K562 (cell line): Measurements from ENCODE around the gene STRA6. TPM values are rescaled to one million over a fixed set of nuclear protein-coding genes. Genes with fewer than 3 reads are reported as not detected.

ENCODE experiments used
- ELF2 ChIP-seq: fragments of 250-450 bp; sonication (Bioruptor Pico); IDR thresholded peaks from 2 replicates; pipeline ENCODE4 v1.5.0; 2021; ENCODE audit warnings: mild to moderate bottlenecking
- KHSRP ChIP-seq: fragments of 450-650 bp; IDR thresholded peaks from 2 replicates; pipeline ENCODE4 v1.6.1; 2017
- MEF2D ChIP-seq: conservative IDR thresholded peaks from 2 replicates; pipeline ENCODE4 v1.6.1; 2016; ENCODE audit warnings: low read depth, missing genetic modification characterization, missing compliant biosample characterization
- REST ChIP-seq, 2 experiments: fragments of 450-650 bp; formaldehyde crosslinking in 1 of 2; IDR thresholded peaks; 2 replicates each; pipeline versions ENCODE4 v1.4.0 to v1.6.1; 2014 to 2020; ENCODE audit warnings: mild to moderate bottlenecking in 2 of 2, borderline replicate concordance in 1 of 2, low read depth in 1 of 2
- SETDB1 ChIP-seq: IDR thresholded peaks from one replicate; pipeline ENCODE4 v1.6.1; 2012; ENCODE audit warnings: low read length, control low read depth, inconsistent platforms
- TCF7L2 ChIP-seq: fragments of 150-350 bp; IDR thresholded peaks from 2 replicates; pipeline ENCODE4 v1.6.1; 2016; ENCODE audit warnings: low read depth, mild to moderate bottlenecking, low read length, moderate library complexity
- polyA plus RNA-seq, 8 experiments: library from polyadenylated mRNA; depleted of rRNA in 4 of 8; stranded (reverse) in 5 of 8; unstranded in 3 of 8; fragments of >200 nt; fragmentation: Nextera tagmentation in 2 of 8; fragmentation: Illumina TruSeq in 1 of 8; extraction: Ambion mirVana in 2 of 8; extraction: Trizol in 1 of 8; gene quantifications; 2 replicates each; pipeline versions ENCODE4 v1.2.1 to v1.2.3, GENCODE V29; 2011 to 2014; ENCODE audit warnings: inconsistent platforms in 1 of 8, missing spikeins in 1 of 8
- total RNA-seq, 7 experiments: library from RNA; depleted of rRNA in 6 of 7; stranded (reverse); fragments of >200 nt in 6 of 7; fragmentation: Illumina TruSeq in 2 of 7; extraction: Trizol in 2 of 7; gene quantifications; 2 replicates each; pipeline versions ENCODE4 v1.2.1 to v1.2.3, GENCODE V29; 2011 to 2021; ENCODE audit warnings: low replicate concordance in 1 of 7
- TF ChIP-seq, protein P1 (sequence below): sonication (generic); formaldehyde crosslinking; IDR thresholded peaks from 2 replicates; pipeline ENCODE4 v1.8.0; 2022; ENCODE audit warnings: mild to moderate bottlenecking, missing genetic modification reagents

The STRA6 gene
- total and polyA plus RNA-seq, 9 of the 15 experiments (the other 6 are each of a cell fraction or from before 2014, with no cell fraction given) = 0.04 to 2.0 (median 0.43) TPM; not detected in 2

GRCh38 chr15:74240897-74241614 is 38.5 kb upstream of the STRA6 start (continued):
- TF ChIP-seq SETDB1 (no peak), TCF7L2 (no peak), REST (IDR thresholded peaks at IDR 0.05; ENCODE audit: borderline replicate concordance) (no peak), REST (CRISPR knock-in tag; IDR thresholded peaks at IDR 0.05; ENCODE audit: low read depth) (no peak), KHSRP (no peak), ELF2 (no peak), MEF2D (tag) (no peak)
- TF ChIP-seq, protein P1, sequence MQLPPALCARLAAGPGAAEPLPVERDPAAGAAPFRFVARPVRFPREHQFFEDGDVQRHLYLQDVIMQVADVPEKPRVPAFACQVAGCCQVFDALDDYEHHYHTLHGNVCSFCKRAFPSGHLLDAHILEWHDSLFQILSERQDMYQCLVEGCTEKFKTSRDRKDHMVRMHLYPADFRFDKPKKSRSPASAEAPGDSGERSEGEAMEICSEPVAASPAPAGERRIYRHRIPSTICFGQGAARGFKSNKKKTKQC (CRISPR knock-in tag) = no peak
- TF ChIP-seq, all 486 proteins: peak for 0
